SK-N-MC (cell line): ENCODE data around the gene EYA3.

Experiments used
- EZH2 ChIP-seq: fragments of 200-600 bp; sonication (generic); IDR thresholded peaks from one replicate; pipeline ENCODE4 v1.6.1; 2017; ENCODE audit warnings: antibody characterized with exemption
- POLR2AphosphoS5 ChIP-seq: IDR thresholded peaks from 2 replicates; pipeline ENCODE4 v1.6.1; 2012; ENCODE audit warnings: mild to moderate bottlenecking, low read depth, low read length, borderline replicate concordance

GRCh38 chr1:28071813-28072212, 16.6 kb downstream of the EYA3 start:
- no peak for TF ChIP-seq POLR2AphosphoS5
- TF ChIP-seq EZH2 = no peak
